Adrenal gland (tissue), 12 donors: ENCODE data around the gene PARVB. TPM values are rescaled to one million over a fixed set of nuclear protein-coding genes. Genes with fewer than 3 reads are reported as not detected.

Experiments
- DNase-seq, 7 donors: peaks; one replicate each; pipeline ENCODE4 v3.0.0-alpha.2; 2019 to 2020
- H3K27ac ChIP-seq, 5 donors: fragments of 200-600 bp; sonication (generic) in 4 of 5; 1 replicate in 3 of 5; 2 replicates in 2 of 5; pipeline versions ENCODE4 v1.5.1 to v1.8.0; 2016 to 2020; ENCODE audit warnings: mild to moderate bottlenecking in 1 of 5
- H3K27me3 ChIP-seq: fragments of 200-600 bp; 2 replicates; pipeline ENCODE4 v1.8.0; 2021
- H3K36me3 ChIP-seq, 2 donors: fragments of 200-600 bp; replicated peaks in 1 of 2; 1 replicate in 1 of 2; 2 replicates in 1 of 2; pipeline versions ENCODE4 v1.5.1 to v1.8.0; 2018 to 2022
- H3K4me1 ChIP-seq, 2 donors: fragments of 200-600 bp; replicated peaks in 1 of 2; 1 replicate in 1 of 2; 2 replicates in 1 of 2; pipeline versions ENCODE4 v1.5.1 to v1.8.0; 2018 to 2021
- H3K4me3 ChIP-seq, 4 donors: fragments of 200-600 bp; sonication (generic) in 3 of 4; one replicate each; pipeline ENCODE4 v1.5.1; 2016 to 2018
- H3K9me3 ChIP-seq, 3 donors: fragments of 200-600 bp; sonication (generic) in 1 of 3; replicated peaks in 1 of 3; 1 replicate in 2 of 3; 2 replicates in 1 of 3; pipeline versions ENCODE4 v1.5.1 to v1.8.0; 2016 to 2021
- CTCF ChIP-seq, 6 experiments: fragments of 450-650 bp in 4 of 6; fragments of 200-600 bp in 2 of 6; sonication (generic) in 1 of 6; IDR thresholded peaks; 1 replicate in 5 of 6; 2 replicates in 1 of 6; pipeline versions ENCODE4 v1.5.1 to v1.8.0; 2016 to 2021; ENCODE audit warnings: antibody characterized with exemption in 6 of 6, mild to moderate bottlenecking in 2 of 6, moderate library complexity in 1 of 6
- POLR2A ChIP-seq, 2 donors: fragments of 450-650 bp; IDR thresholded peaks; one replicate each; pipeline ENCODE4 v1.6.1; 2017; ENCODE audit warnings: antibody characterized with exemption in 2 of 2, mild to moderate bottlenecking in 2 of 2, moderate library complexity in 1 of 2
- WGBS, 4 donors: extraction: QIAGEN DNeasy Blood & Tissue Kit in 2 of 4; methylation state at CpG; one replicate each; pipeline versions ENCODE4 v1.1.5 to v1.1.7; 2013 to 2017; 5-methylcytosine and 5-hydroxymethylcytosine counted together
- intact Hi-C, 2 donors: fragments of 100-400 bp; cut with DNase I; formaldehyde crosslinking; loops; one replicate each; pipeline versions ENCODE4 v1.14.1 to v1.15.0; 2022 to 2023
- polyA plus RNA-seq, 3 donors: library from polyadenylated mRNA; stranded (reverse); fragments of 200-250 nt in 2 of 3; fragments of 350-450 nt in 1 of 3; fragmentation: Illumina TruSeq in 1 of 3; extraction: RNeasy Lipid Tissue Mini Kit (QIAGEN cat#74804) in 1 of 3; gene quantifications; one replicate each; pipeline ENCODE4 v1.2.3, GENCODE V29; 2013 to 2014
- total RNA-seq, 9 donors: library from RNA; depleted of rRNA in 4 of 9; stranded (reverse); fragments of >200 nt in 4 of 9; fragments of 120-200 nt in 1 of 9; fragmentation: NEBNext Ultra II Directional in 1 of 9; extraction: Animal tissue kit (Norgen Biotek cat#: 25700) in 1 of 9; gene quantifications; one replicate each; pipeline versions ENCODE4 v1.1.0 to v1.2.4, GENCODE V29; 2013 to 2023
- donor health status: healthy with polysubstance abuse.
- donor health status: Bipolar disorder and iron deficiency.
- donor health status: DM: yes; HTN: yes; CAD: no.
- donor health status: DM: no; HTN: no; CAD: no.
- donor health status: DM: no; HTN: no; CAD: no.
- donor health status: DM: yes; HTN: yes; CAD: no.

PARVB gene
- total and polyA plus RNA-seq, 12 donors: 16.9 to 77.6 (median 45.9) TPM

- 79 to 94% (median 87%) methylated on average over 3 to 8 of the region's 8 CpGs for WGBS, 4 donors
- TF ChIP-seq POLR2A (IDR thresholded peaks at IDR 0.05) (no peak), CTCF (IDR thresholded peaks at IDR 0.05) (no peak)
- intact Hi-C loops: loop anchor here in 1 of 2 donors (5.0 kb wide), 1 partner anchor 85 kb away; no protein-coding TSS in a partner anchor
- H3K27ac ChIP-seq: no peak overlapping the region
- H3K9me3 ChIP-seq: no peaks in the 10 kb centered on the region
- no peak for DNase-seq
- no peak overlapping the region for H3K4me3 ChIP-seq
- no peaks in the 10 kb centered on the region for H3K27me3 ChIP-seq
- H3K4me1 ChIP-seq: peaks cover 0 to 15% of the 10 kb centered on the region in 2 donors
- H3K36me3 ChIP-seq: peaks cover 0 to 25% of the 10 kb centered on the region in 2 donors
Observed at GRCh38 chr22:43996981-43997265, 27.2 kb upstream of the PARVB start.

GRCh38 chr22:43998679-43999264, 25.3 kb upstream of the PARVB start:
- H3K4me1 ChIP-seq: peaks cover 7 to 21% of the 10 kb centered on the region in 2 donors
- intact Hi-C loops: loop anchor here in 1 of 2 donors (5.0 kb wide), 1 partner anchor 84 kb away; no protein-coding TSS in a partner anchor
- no peak for DNase-seq
- peaks cover 0 to 15% of the 10 kb centered on the region in 2 donors for H3K36me3 ChIP-seq
- WGBS, 4 donors: 79 to 89% (median 86%) methylated on average over 15 of the region's 15 CpGs
- no peak overlapping the region for H3K4me3 ChIP-seq
- no peaks in the 10 kb centered on the region for H3K9me3 ChIP-seq
- no peak overlapping the region for H3K27ac ChIP-seq
- TF ChIP-seq POLR2A (IDR thresholded peaks at IDR 0.05) (no peak), CTCF (IDR thresholded peaks at IDR 0.05) (no peak)
- no peaks in the 10 kb centered on the region for H3K27me3 ChIP-seq

- Histone ChIP-seq H3K4me1 (peaks cover 7 to 15% of the 10 kb centered on the region in 2 donors), H3K27me3 (no peaks in the 10 kb centered on the region), H3K4me3 (no peak overlapping the region), H3K27ac (no peak overlapping the region), H3K9me3 (no peaks in the 10 kb centered on the region), H3K36me3 (peaks cover 0 to 15% of the 10 kb centered on the region in 2 donors)
- DNase-seq: no peak
- WGBS, 4 donors: 89 to 97% (median 93%) methylated on average over 3 of the region's 3 CpGs
- intact Hi-C loops: loop anchor here in 1 of 2 donors (5.0 kb wide), 1 partner anchor 83 kb away; no protein-coding TSS in a partner anchor
- TF ChIP-seq POLR2A (IDR thresholded peaks at IDR 0.05) (no peak), CTCF (IDR thresholded peaks at IDR 0.05) (no peak)
Observed at GRCh38 chr22:43999378-43999777, 24.7 kb upstream of the PARVB start.

- peaks cover 0 to 15% of the 10 kb centered on the region in 2 donors for H3K36me3 ChIP-seq
- peaks cover 7 to 14% of the 10 kb centered on the region in 2 donors for H3K4me1 ChIP-seq
- TF ChIP-seq POLR2A (IDR thresholded peaks at IDR 0.05) (no peak), CTCF (IDR thresholded peaks at IDR 0.05) (no peak)
- no peak overlapping the region for H3K27ac ChIP-seq
- no peaks in the 10 kb centered on the region for H3K27me3 ChIP-seq
- H3K9me3 ChIP-seq: no peaks in the 10 kb centered on the region
- WGBS, 4 donors: 88 to 94% (median 91%) methylated on average over 4 of the region's 4 CpGs
- no peak overlapping the region for H3K4me3 ChIP-seq
- DNase-seq: no peak
- intact Hi-C loops: no loop called here
Observed at GRCh38 chr22:44000123-44000522, 24.0 kb upstream of the PARVB start.
